ENCODE results near the gene CNTN4.

The CNTN4 gene

GRCh38 chr3:2300938-2301337 lies 202.3 kb downstream of the CNTN4 start:
- H3K4me3 ChIP-seq (ENCODE audit: low read depth, low read length) = no peak overlapping the region
- no peak for TF ChIP-seq CTCF (conservative IDR thresholded peaks at IDR 0.05; ENCODE audit: low read depth, low read length)
- DNase-seq (ENCODE audit: low read depth) = no peak

GRCh38 chr3:2301361-2301760 lies 202.7 kb downstream of the CNTN4 start:
- no peak for TF ChIP-seq CTCF (conservative IDR thresholded peaks at IDR 0.05; ENCODE audit: low read depth, low read length)
- DNase-seq (ENCODE audit: low read depth) = no peak
- no peak overlapping the region for H3K4me3 ChIP-seq (ENCODE audit: low read depth, low read length)

GRCh38 chr3:2303566-2303965 lies 204.9 kb downstream of the CNTN4 start:
- H3K4me3 ChIP-seq (ENCODE audit: low read depth, low read length) = no peak overlapping the region
- peak; percentile 2 for DNase-seq (ENCODE audit: low read depth)
- TF ChIP-seq CTCF (conservative IDR thresholded peaks at IDR 0.05; ENCODE audit: low read depth, low read length) = no peak

- no peak overlapping the region for H3K4me3 ChIP-seq (ENCODE audit: low read depth, low read length)
- TF ChIP-seq CTCF (conservative IDR thresholded peaks at IDR 0.05; ENCODE audit: low read depth, low read length) = no peak
- no peak for DNase-seq (ENCODE audit: low read depth)
These were observed 212.4 kb downstream of the CNTN4 start for GRCh38 chr3:2311022-2311421.

GRCh38 chr3:2317521-2317920 lies 218.9 kb downstream of the CNTN4 start:
- no peak for DNase-seq (ENCODE audit: low read depth)
- no peak for TF ChIP-seq CTCF (conservative IDR thresholded peaks at IDR 0.05; ENCODE audit: low read depth, low read length)
- no peak overlapping the region for H3K4me3 ChIP-seq (ENCODE audit: low read depth, low read length)

GRCh38 chr3:2334921-2335320 lies 236.3 kb downstream of the CNTN4 start:
- H3K4me3 ChIP-seq (ENCODE audit: low read depth, low read length) = no peak overlapping the region
- no peak for DNase-seq (ENCODE audit: low read depth)
- TF ChIP-seq CTCF (conservative IDR thresholded peaks at IDR 0.05; ENCODE audit: low read depth, low read length) = no peak

GRCh38 chr3:2343031-2343682 lies 244.5 kb downstream of the CNTN4 start:
- TF ChIP-seq CTCF (conservative IDR thresholded peaks at IDR 0.05; ENCODE audit: low read depth, low read length) = no peak
- DNase-seq (ENCODE audit: low read depth) = no peak
- H3K4me3 ChIP-seq (ENCODE audit: low read depth, low read length) = no peak overlapping the region

Measured in choroid plexus epithelial cell (primary cell).